Measurements from ENCODE around the gene ZNF148. TPM values are rescaled to one million over a fixed set of nuclear protein-coding genes. Genes with fewer than 3 reads are reported as not detected.

ZNF148 gene
- total and polyA plus RNA-seq, 7 donors, result 4.8 to 42.5 (median 28.2) TPM

- H3K27me3 ChIP-seq, result no peaks in the 10 kb centered on the region
- no peaks in the 10 kb centered on the region for H3K9me3 ChIP-seq
- peaks cover 0 to 17% (median 7%) of the 10 kb centered on the region in 4 donors for H3K4me1 ChIP-seq
- intact Hi-C loops (cut with DNase I), result no loop called here
- H3K4me3 ChIP-seq, result no peak overlapping the region
- peaks cover 0 to 19% (median 0%) of the 10 kb centered on the region in 4 donors for H3K36me3 ChIP-seq
- TF ChIP-seq EP300 (IDR thresholded peaks at IDR 0.05) (no peak), POLR2AphosphoS5 (IDR thresholded peaks at IDR 0.05) (no peak), POLR2A (IDR thresholded peaks at IDR 0.05) (no peak), CTCF (IDR thresholded peaks at IDR 0.05) (no peak)
- WGBS, 2 donors, result 73 to 74% methylated on average over 4 of the region's 4 CpGs
- H3K27ac ChIP-seq, result no peak overlapping the region
- no peak for DNase-seq
These were observed 48.2 kb downstream of the ZNF148 start for GRCh38 chr3:125326957-125327356.

GRCh38 chr3:125325746-125326145 is 49.4 kb downstream of the ZNF148 start:
- Histone ChIP-seq H3K36me3 (peaks cover 0 to 19% (median 0%) of the 10 kb centered on the region in 4 donors), H3K27ac (no peak overlapping the region), H3K4me3 (no peak overlapping the region), H3K27me3 (no peaks in the 10 kb centered on the region), H3K9me3 (no peaks in the 10 kb centered on the region), H3K4me1 (peaks cover 0 to 11% (median 7%) of the 10 kb centered on the region in 4 donors)
- TF ChIP-seq POLR2A (IDR thresholded peaks at IDR 0.05) (no peak), POLR2AphosphoS5 (IDR thresholded peaks at IDR 0.05) (no peak), EP300 (IDR thresholded peaks at IDR 0.05) (no peak), CTCF (IDR thresholded peaks at IDR 0.05) (no peak)
- intact Hi-C loops (cut with DNase I), result no loop called here
- DNase-seq, result no peak

DNA sequence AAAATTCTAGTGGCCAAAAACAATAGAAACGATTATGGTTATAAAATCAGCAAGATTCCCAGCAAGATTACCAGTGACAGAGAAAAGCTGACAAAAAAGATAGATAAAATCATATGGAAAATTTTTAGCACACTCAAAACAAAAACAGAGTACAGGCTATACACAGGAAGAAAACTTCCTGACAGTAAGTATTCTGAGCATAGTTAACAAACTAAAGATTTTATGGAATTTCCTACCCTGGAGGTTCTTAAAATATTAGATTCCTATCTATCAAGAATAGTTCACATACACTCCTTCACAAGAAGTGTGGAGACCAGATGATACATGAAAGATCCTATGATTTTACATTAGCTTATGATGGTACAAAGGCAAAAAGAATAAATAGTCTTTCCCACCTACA is 50.8 kb downstream of the ZNF148 start:
- 34 to 59% methylated on average over 1 of the region's 1 CpG for WGBS, 2 donors
- no peak overlapping the region for H3K4me3 ChIP-seq
- peaks cover 0 to 11% (median 7%) of the 10 kb centered on the region in 4 donors for H3K4me1 ChIP-seq
- H3K9me3 ChIP-seq, result no peaks in the 10 kb centered on the region
- DNase-seq, result no peak
- H3K36me3 ChIP-seq, result peaks cover 0 to 15% (median 0%) of the 10 kb centered on the region in 4 donors
- no peak overlapping the region for H3K27ac ChIP-seq
- no peaks in the 10 kb centered on the region for H3K27me3 ChIP-seq
- intact Hi-C loops (cut with DNase I), result no loop called here
- TF ChIP-seq EP300 (IDR thresholded peaks at IDR 0.05) (no peak), CTCF (IDR thresholded peaks at IDR 0.05) (no peak), POLR2A (IDR thresholded peaks at IDR 0.05) (no peak), POLR2AphosphoS5 (IDR thresholded peaks at IDR 0.05) (no peak)

GRCh38 chr3:125322917-125323316 is 52.2 kb downstream of the ZNF148 start:
- H3K9me3 ChIP-seq, result no peaks in the 10 kb centered on the region
- no peak for TF ChIP-seq POLR2A (IDR thresholded peaks at IDR 0.05)
- TF ChIP-seq EP300 (IDR thresholded peaks at IDR 0.05), result no peak
- TF ChIP-seq CTCF (IDR thresholded peaks at IDR 0.05), result no peak
- no peak for TF ChIP-seq POLR2AphosphoS5 (IDR thresholded peaks at IDR 0.05)
- peaks cover 0 to 6% (median 0%) of the 10 kb centered on the region in 4 donors for H3K36me3 ChIP-seq
- DNase-seq, result no peak
- H3K4me3 ChIP-seq, result no peak overlapping the region
- no peaks in the 10 kb centered on the region for H3K27me3 ChIP-seq
- 91 to 94% methylated on average over 2 of the region's 2 CpGs for WGBS, 2 donors
- H3K4me1 ChIP-seq, result peaks cover 0 to 11% (median 7%) of the 10 kb centered on the region in 4 donors
- peak overlapping the region in 1 of 4 donors; percentile 10 for H3K27ac ChIP-seq
- intact Hi-C loops (cut with DNase I), result no loop called here

DNA sequence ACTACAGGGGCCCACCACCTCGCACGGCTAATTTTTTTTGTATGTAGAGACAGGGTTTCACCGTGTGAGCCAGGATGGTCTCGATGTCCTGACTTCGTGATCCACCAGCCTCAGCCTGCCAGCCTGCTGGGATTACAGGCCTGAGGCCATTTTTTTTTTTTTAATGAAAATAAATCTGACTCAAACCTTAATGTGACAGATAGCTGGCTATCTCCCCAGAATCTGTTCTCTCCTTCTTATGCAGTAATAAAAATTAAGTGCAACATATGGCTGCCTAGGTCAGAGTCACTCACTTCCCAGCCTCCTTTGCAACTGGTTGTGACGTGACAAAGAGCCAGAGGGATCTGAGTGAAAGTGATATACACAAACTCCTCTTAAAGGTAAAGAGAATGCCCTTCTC is 53.0 kb downstream of the ZNF148 start:
- intact Hi-C loops (cut with DNase I), result no loop called here
- peak overlapping the region in 2 of 4 donors; percentile 10 to 42 for H3K27ac ChIP-seq
- H3K9me3 ChIP-seq, result no peaks in the 10 kb centered on the region
- H3K4me1 ChIP-seq, result peaks cover 0 to 11% (median 7%) of the 10 kb centered on the region in 4 donors
- H3K4me3 ChIP-seq, result no peak overlapping the region
- 84 to 93% methylated on average over 6 of the region's 6 CpGs for WGBS, 2 donors
- H3K36me3 ChIP-seq, result peaks cover 0 to 6% (median 0%) of the 10 kb centered on the region in 4 donors
- TF ChIP-seq EP300 (IDR thresholded peaks at IDR 0.05) (peak in 1 of 4 donors; percentile 63), CTCF (IDR thresholded peaks at IDR 0.05) (no peak), POLR2A (IDR thresholded peaks at IDR 0.05) (no peak), POLR2AphosphoS5 (IDR thresholded peaks at IDR 0.05) (peak in 3 of 4 donors; percentile 29 to 71 (median 40))
- DNase-seq, result no peak
- no peaks in the 10 kb centered on the region for H3K27me3 ChIP-seq

Data from sigmoid colon (tissue), 7 donors.